NCI-H748 treated with DMSO at 0.1 percent for 48 hours (cell line): Measurements from ENCODE around the gene GYG1.
"Not testable (repeated sequence)": the region's sequence is repeated elsewhere in the genome, so short reads cannot be mapped to it uniquely, and the experiment has no call there.

Source experiments
- DNase-seq: peaks from one replicate; lab custom pipeline; 2025; lab: John Stamatoyannopoulos, UW

The GYG1 gene

GRCh38 chr3:148987551-148987950, 3.8 kb upstream of the GYG1 start:
- not testable (repeated sequence) for DNase-seq

DNA sequence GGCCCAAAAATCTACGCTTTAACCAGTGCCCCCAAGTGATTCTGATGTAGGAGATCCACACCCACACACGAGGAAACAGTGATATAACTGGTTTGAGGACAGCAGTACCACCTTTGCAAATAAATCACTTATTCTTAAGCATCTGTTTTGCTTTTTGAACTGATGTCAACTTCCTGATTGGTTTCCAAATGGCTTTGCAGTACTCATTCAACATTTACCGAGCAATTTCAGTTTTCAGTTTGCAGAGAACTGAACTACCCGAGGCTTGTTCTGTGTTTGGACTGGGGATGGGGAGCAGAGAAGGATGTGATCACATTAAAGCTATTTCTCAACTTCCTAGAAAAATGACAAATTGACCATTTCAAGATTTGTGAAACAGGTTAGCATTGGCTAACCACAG, 1.1 kb upstream of the GYG1 start:
- no peak for DNase-seq

DNA sequence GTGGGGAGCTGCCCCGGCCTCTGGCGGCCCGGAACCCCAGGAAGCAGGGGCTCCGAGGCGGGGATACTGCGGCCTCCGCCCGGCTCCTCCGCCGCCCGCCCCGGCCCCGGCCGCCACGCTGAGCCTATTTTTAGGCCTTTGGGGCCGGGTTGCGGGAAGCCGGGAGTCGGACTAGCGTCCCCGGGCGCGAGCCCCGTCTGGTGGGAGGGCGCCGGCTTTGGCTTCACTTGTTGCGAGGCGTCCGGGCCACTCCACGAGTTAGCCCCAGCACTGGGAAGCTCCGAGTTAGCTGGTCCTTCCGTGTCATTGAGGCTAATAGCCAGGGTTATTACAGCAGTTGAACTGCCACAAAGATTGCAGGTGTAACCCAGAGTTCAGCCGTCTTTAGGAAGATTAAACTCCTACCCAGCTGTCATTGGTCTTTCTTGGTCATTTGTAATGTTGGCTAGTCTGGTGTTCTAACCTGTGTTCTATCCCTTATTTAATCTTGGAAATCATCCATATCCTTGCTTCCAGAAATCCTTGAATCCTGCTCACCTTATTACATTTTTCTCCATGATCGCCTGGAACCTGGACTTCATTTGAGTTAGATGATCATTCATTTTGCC, 791 bp downstream of the GYG1 start:
- DNase-seq, result no peak

DNA sequence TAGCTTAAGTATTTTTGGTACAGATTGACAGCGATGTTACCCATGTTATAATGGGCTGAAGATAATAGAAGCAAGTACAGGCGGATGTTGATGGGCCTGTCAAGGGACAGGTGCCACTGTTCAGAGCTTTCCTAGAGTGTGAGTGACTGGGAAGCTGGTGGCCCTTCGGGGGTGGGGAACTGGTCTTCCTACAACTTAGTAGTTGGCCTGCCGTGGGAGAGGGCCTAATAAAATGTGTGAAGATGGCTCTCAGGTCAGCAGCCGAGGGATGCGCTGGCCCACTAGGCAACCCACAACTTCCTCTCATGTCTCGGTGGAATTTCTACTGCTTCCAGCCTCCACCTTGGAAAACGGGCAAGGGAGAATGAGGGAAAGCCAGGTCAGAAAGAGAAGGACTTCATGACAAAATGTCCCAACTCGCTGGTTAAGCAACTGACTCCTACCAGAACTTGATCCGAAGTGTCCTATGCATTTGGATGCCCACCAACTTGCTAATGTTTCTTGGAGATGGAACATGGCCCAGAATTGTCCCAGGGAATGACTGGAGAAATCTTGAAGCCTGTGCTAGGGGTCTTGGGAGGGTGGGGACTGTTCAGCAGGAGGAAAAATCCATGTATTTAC, 1.4 kb downstream of the GYG1 start:
- DNase-seq, result no peak

GRCh38 chr3:148997623-148998022, 6.3 kb downstream of the GYG1 start:
- no peak for DNase-seq

GRCh38 chr3:148998297-148998696, 7.0 kb downstream of the GYG1 start:
- no peak for DNase-seq

DNA sequence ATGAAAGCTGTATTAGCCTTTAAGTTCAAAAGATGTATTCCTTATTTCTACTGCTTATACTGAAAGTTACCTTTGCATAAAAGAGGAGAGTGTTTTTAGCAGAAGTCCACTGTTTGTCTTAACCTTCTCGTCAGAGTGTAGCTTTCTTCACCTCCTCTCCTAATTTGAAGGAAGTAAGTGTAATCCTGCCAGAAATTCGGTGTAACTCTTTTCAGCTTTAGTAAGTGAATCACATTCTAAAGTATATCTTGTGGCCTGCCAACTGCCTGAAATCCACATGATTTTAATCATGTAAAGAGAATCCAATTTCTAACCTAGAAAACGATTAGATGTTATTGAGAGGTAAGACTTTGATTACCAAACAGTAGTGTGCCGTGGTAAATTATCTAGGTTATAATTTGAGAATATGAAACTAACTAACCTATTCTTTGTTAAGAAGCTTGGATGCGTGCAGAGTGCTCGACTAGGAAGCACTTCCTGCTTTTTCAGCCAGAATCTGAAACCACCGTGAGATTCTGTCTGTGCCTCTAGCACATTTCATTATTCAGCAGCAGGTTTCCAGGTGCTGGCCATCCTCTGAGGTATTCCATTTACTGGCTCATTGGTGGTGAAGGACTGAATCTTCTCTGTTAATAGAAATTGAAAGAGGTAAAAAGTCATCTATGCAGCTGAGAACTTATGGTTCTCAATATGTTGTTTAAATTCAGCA, 7.5 kb downstream of the GYG1 start:
- no peak for DNase-seq

- no peak for DNase-seq
These were observed 8.5 kb downstream of the GYG1 start for GRCh38 chr3:148999806-149000205.

- DNase-seq, result no peak
These were observed 8.9 kb downstream of the GYG1 start for GRCh38 chr3:149000206-149000745.

DNA sequence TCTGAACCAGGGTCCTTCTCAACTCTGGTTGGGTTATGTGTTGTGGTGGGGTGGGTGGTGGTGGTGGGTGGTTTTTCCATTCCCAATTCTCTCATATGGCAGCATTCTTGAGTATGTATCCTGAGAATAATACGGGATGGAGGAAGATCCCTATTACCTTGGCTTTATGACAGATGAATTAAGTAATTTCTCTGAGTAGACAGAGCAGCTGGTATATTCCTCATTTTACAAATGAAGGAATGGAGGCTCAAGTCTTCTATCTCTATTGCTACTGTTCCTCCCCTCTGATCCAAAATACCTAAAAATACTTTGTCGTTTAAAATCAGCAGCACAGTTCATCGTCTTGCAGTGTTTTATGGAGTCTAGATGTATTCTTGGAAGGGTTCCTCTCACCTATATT, 10.4 kb downstream of the GYG1 start:
- DNase-seq, result no peak

GRCh38 chr3:149003653-149004305, 12.4 kb downstream of the GYG1 start:
- peak; percentile 25 for DNase-seq

DNA sequence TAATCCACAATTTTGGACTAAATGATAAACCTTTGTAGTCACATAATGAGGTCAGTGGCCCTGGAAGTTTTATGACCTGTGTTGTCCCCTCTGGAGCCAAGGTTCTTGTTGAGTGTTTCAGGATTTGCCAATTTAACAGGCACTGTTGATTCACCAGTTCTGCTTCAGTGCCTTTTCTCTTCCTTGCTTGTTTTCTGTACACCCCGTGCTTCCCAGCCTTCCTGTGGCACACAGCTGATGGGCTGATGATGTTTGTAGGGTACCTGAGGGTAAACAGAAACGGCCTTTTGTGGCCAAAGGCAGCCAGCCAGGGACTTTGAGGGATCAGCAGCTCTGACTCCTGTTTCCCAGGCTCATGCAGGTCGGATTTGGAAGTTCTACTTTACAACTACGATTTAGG, 13.3 kb downstream of the GYG1 start:
- peak; percentile 19 for DNase-seq

DNA sequence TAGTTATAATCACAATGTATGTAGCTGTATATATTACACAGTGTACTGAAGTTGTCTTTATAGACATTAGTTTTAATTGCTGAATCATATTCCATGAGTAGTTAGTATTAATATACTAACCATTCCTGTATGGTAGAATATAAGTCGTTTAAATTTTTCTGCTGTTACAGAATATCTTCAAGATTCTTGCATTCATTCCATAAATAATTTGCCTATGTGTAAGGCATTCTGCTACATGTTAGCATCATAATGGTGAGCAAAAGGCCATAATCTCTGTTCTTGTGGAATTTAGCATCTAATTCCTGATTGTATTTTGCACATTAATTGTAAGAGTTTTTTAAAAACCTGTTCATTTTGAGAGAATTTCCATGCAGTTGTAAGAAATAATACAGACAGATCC, 14.1 kb downstream of the GYG1 start:
- DNase-seq, result no peak

DNA sequence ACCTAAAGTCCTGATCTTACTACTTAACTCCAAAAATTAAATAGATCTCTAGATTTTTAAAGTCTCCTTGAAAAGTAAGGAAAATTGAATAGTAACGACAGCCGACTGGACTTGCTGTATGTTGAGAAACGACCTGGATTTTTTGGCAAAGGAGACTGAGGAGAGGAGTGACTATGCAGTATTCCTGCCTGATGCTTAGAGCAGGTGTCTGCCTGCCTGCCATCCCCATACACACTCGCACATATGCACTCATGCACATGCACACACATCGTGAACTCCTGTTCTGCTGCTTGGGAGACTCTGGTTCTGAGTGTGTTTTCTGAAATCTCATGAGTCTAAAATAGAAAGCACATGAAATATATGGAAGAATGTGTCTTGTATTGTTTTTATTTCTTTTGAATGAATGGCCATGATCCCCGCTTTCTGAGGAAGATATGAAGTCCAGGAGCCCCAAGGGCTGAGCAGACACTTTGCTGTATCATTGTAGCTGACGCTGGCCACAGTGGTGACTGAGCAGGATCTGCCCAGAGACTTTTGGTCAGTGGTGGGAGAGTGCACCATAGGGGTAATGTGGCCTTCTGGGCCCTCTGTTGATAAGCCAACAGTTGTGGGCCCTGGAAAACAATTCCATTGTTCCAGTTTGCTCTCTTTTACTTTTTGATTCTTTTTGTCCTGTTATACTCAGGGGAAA, 16.4 kb downstream of the GYG1 start:
- DNase-seq, result no peak

- no peak for DNase-seq
These were observed 18.4 kb downstream of the GYG1 start for GRCh38 chr3:149009732-149010131.

DNA sequence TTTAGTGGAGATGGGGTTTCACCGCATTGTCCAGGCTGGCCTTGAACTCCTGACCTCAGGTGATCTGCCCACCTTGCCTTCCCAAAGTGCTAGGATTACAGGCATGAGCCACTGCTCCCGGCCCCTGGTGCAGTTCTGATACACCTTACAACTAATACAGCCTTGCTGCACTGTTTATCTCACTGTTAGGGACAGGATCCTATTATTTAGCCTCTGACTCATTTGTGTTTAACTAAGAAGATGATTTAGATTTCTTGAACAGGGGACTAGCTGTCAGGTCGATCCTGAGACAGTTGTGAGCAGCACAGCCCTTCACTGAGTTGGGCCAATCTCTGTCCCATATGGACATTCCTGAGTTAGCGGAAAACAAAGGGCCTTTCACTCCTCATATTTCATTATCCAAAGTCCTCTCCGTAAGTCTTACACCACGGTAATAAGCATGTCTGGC, 19.2 kb downstream of the GYG1 start:
- no peak for DNase-seq

- DNase-seq, result no peak
These were observed 19.6 kb downstream of the GYG1 start for GRCh38 chr3:149010966-149011365.

DNA sequence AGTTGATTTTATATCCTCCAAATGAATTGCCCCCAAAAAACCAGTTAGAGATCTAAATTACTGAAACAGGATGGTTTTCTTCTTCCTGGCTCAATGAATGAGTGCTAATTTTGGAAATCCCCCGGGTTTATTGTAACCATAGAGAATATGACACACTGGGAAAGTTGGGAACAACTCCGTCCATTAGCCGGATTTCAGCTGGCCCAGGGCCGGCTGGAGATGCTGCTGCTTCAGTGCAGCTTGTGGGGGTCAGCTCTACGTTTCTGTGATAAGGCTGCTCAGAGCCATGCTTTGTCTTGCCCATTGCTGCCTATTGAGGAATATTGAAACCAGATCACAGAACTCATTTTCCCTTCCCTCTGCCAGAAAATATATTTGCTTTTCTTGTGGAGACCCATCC, 20.3 kb downstream of the GYG1 start:
- no peak for DNase-seq

DNA sequence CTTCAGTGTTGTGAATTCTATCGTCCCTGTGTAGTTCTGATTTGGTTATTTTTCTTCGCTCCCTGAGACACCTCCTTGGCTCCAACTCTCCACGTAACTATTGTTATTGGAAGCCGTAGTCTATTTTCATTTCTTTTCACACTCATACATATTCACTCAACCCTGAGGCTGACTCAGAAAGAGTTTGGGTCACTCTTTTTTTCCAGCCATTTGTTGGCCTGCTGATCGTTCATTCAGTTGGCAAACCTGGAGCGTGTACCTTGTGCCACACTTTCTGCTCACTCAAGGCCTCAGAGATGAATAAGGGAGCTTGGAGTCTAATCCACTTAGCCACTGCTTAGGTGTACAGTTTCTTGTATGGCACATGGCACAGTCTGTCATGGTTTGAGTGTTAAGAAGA, 22.4 kb downstream of the GYG1 start:
- DNase-seq, result no peak

GRCh38 chr3:149015393-149015792, 24.1 kb downstream of the GYG1 start:
- DNase-seq, result no peak

DNA sequence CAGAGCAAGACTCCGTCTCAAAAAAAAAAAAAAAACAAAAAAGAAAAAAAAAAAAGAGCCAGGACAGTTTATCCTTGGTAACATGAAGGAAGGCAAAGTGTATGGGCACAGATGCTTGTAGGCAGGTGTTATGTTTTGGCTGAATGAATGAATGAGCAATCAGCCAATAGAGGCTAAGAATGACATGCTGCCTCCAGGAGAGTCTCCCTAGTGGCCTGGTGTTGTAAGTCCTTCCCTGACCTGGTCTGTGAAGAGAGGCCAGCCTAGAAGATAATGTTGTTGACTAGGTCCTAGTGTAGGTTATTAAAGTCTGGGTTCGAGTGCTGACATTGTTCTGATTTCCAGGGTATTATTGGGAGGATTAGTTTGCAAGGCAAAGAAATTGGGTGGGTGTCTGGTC, 24.9 kb downstream of the GYG1 start:
- DNase-seq, result no peak
